Coronary artery (tissue), 2 donors: ENCODE results near the gene UPK3A.

Source experiments
- DNase-seq: peaks from one replicate; pipeline ENCODE4 v3.0.0-alpha.2; 2017; ENCODE audit warnings: low spot score
- H3K27ac ChIP-seq, 2 donors: fragments of 200-600 bp; sonication (generic); one replicate each; pipeline ENCODE4 v1.5.1; 2016 to 2019
- H3K4me3 ChIP-seq: fragments of 200-600 bp; sonication (generic); 2 replicates; pipeline ENCODE4 v1.5.1; 2016; ENCODE audit warnings: mild to moderate bottlenecking, moderate library complexity
- TF ChIP-seq, protein P1 (sequence below): fragments of 200-600 bp; sonication (generic); IDR thresholded peaks from one replicate; pipeline ENCODE4 v1.5.1; 2019; ENCODE audit warnings: antibody characterized with exemption

The UPK3A gene

GRCh38 chr22:45261407-45262088 is 23.2 kb upstream of the UPK3A start:
- DNase-seq: no peak
- TF ChIP-seq, protein P1, sequence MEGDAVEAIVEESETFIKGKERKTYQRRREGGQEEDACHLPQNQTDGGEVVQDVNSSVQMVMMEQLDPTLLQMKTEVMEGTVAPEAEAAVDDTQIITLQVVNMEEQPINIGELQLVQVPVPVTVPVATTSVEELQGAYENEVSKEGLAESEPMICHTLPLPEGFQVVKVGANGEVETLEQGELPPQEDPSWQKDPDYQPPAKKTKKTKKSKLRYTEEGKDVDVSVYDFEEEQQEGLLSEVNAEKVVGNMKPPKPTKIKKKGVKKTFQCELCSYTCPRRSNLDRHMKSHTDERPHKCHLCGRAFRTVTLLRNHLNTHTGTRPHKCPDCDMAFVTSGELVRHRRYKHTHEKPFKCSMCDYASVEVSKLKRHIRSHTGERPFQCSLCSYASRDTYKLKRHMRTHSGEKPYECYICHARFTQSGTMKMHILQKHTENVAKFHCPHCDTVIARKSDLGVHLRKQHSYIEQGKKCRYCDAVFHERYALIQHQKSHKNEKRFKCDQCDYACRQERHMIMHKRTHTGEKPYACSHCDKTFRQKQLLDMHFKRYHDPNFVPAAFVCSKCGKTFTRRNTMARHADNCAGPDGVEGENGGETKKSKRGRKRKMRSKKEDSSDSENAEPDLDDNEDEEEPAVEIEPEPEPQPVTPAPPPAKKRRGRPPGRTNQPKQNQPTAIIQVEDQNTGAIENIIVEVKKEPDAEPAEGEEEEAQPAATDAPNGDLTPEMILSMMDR: no peak
- H3K4me3 ChIP-seq: no peak overlapping the region
- no peak overlapping the region for H3K27ac ChIP-seq

DNA sequence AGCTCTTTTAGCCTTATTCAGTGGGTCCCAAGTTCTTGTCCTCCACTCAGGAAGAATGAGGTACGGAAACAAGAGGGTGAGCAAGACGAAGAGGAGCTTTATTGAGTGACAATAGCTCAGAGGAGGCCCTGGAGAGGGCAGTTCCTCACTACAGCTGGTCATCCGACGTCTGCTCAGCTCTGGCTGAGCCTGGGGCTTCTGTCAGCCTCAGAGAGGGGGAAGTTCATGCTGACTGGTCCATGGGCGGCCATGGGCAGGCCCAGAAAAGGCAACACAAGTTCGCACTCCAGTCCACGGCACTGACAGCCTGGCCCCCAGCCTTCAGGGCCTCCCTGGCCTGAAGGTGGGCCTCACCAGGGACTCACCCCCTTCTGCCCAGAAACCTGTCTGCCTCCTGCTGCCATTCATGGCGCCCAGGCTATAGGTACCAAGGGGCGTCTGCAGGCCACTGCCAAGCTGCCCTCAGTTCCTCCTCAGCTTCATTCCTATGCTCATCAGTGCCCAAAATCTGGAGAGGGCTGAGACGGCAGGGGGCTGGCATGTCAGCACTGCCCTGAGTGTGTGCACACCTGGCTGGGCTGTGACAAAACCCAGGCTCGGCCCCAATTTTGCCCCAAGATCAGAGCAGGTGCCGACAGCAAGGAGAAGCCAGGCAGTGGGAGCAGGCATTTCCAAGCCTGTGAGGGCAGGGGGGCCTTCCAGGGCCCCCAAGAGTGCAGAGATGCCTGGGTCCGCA is 22.4 kb upstream of the UPK3A start:
- TF ChIP-seq, protein P1: no peak
- no peak overlapping the region for H3K4me3 ChIP-seq
- H3K27ac ChIP-seq: peak overlapping the region in 1 of 2 donors; percentile 11
- no peak for DNase-seq

DNA sequence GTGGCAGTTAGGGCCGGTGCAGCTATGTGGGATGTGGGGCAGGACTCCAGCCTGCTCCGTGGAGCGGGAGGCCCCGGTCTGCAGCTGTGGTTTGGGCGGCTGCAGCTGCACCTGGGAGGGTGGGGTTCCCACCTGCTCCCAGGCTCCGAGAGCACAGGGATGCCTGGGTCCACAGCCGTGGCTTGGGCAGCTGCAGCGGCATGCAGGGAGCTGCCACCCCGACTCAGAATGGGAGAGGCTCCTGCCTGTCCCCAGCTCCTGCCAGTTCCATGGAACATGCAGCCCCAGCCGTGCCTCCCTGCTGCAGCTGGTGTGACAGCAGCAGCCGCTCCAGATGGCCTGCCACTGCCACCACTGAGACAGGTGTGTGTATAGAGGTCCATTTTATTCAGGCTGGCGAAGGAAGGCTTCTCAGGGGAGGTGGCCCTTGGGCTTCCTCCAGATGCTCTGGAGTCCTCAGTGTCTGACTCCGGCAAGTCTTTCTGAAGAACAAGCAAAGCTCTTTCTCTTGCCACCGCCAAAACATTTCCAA is 21.8 kb upstream of the UPK3A start:
- DNase-seq: no peak
- Histone ChIP-seq H3K27ac (no peak overlapping the region), H3K4me3 (no peak overlapping the region)
- TF ChIP-seq, protein P1: no peak

- TF ChIP-seq, protein P1: no peak
Observed at GRCh38 chr22:45263463-45264269, 21.1 kb upstream of the UPK3A start.

GRCh38 chr22:45265535-45265934 is 19.2 kb upstream of the UPK3A start:
- Histone ChIP-seq H3K4me3 (no peak overlapping the region), H3K27ac (no peak overlapping the region)
- DNase-seq: no peak
- TF ChIP-seq, protein P1: no peak

More at GRCh38 chr22:45263463-45264269, 21.1 kb upstream of the UPK3A start:
- DNase-seq: no peak
- H3K27ac ChIP-seq: peak overlapping the region in 1 of 2 donors; percentile 16
- H3K4me3 ChIP-seq: no peak overlapping the region

- TF ChIP-seq, protein P1: no peak
- Histone ChIP-seq H3K27ac (no peak overlapping the region), H3K4me3 (peak overlapping the region; percentile 68)
- DNase-seq: no peak
Observed at GRCh38 chr22:45268167-45268957, 16.4 kb upstream of the UPK3A start.
